HCT116 (cell line): ENCODE measurements around the gene CBLB. TPM values are rescaled to one million over a fixed set of nuclear protein-coding genes. Genes with fewer than 3 reads are reported as not detected.

Source experiments
- ATAC-seq: fragments of 200-7000 bp; cut with Tn5 transposase; 2 replicates; pipeline ENCODE4 v1.9.1; 2020; ENCODE audit warnings: mild to moderate bottlenecking, moderate library complexity
- BruUV-seq: library from RNA; stranded (reverse); fragments of 400-500 nt; replicated peaks from 2 replicates; lab custom pipeline; 2021; lab: Mats Ljungman, UMichigan
- CTCF ChIA-PET: fragments of 300-600 bp; sonication (Branson Sonifier 250); formaldehyde crosslinking; loops from one replicate; lab custom pipeline; 2021; ENCODE audit warnings: antibody characterized with exemption; lab: Charles Lee
- POLR2A ChIA-PET: fragments of 300-600, 350-600 bp; sonication (Branson Sonifier 250); formaldehyde crosslinking; loops from one replicate; lab custom pipeline; 2021; ENCODE audit warnings: antibody characterized with exemption; lab: Charles Lee
- RAD21 ChIA-PET, 2 experiments: fragments of 300-600 bp; sonication (Branson Sonifier 250); formaldehyde crosslinking; loops; one replicate each; lab custom pipeline; 2023; ENCODE audit warnings: low total read pairs in 2 of 2; ENCODE audit not compliant: uncharacterized antibody in 2 of 2, unreplicated experiment in 2 of 2, low non-redundant PET in 1 of 2; lab: Charles Lee
- DNase-seq: peaks from one replicate; pipeline ENCODE4 v3.0.0-alpha.2; 2010; ENCODE audit warnings: low read depth, low spot score
- H2AFZ ChIP-seq: fragments of 200-600 bp; shearing (Covaris generic), sonication (generic); 2 replicates; pipeline ENCODE4 v1.6.1; 2017; ENCODE audit warnings: low read depth, mixed run types, mixed read lengths, antibody characterized with exemption, low read length; ENCODE audit not compliant: poor library complexity, severe bottlenecking
- H3K27ac ChIP-seq: 2 replicates; pipeline ENCODE4 v1.5.1; 2012; ENCODE audit warnings: low read depth, low read length
- H3K27me3 ChIP-seq: fragments of 200-600 bp; sonication (generic); 2 replicates; pipeline ENCODE4 v1.6.1; 2016; ENCODE audit warnings: mixed run types, low read length, mixed read lengths; ENCODE audit not compliant: insufficient read depth
- H3K36me3 ChIP-seq, 2 experiments: fragments of 200-500 bp in 1 of 2; fragments of 200-600 bp in 1 of 2; sonication (Bioruptor generic) in 1 of 2; sonication (generic) in 1 of 2; 2 replicates each; pipeline versions ENCODE4 v1.5.1 to v1.6.1; 2014 to 2016; ENCODE audit warnings: low read length in 2 of 2, inconsistent platforms in 1 of 2, mixed read lengths in 1 of 2, mixed run types in 1 of 2; ENCODE audit not compliant: insufficient read depth in 2 of 2, control insufficient read depth in 1 of 2
- H3K4me1 ChIP-seq, 2 experiments: fragments of 200-600 bp in 1 of 2; sonication (generic) in 1 of 2; 2 replicates each; pipeline versions ENCODE4 v1.5.1 to v1.6.1; 2012 to 2017; ENCODE audit warnings: low read length in 2 of 2, inconsistent platforms in 1 of 2, mild to moderate bottlenecking in 1 of 2, mixed read lengths in 1 of 2, mixed run types in 1 of 2, moderate library complexity in 1 of 2; ENCODE audit not compliant: insufficient read depth in 2 of 2, control insufficient read depth in 1 of 2
- H3K4me2 ChIP-seq: fragments of 200-600 bp; sonication (generic); 2 replicates; pipeline ENCODE4 v1.6.1; 2017; ENCODE audit warnings: mixed run types, low read length, mixed read lengths
- H3K4me3 ChIP-seq, 2 experiments: fragments of 200-600 bp in 1 of 2; sonication (generic) in 1 of 2; replicated peaks in 1 of 2; 2 replicates each; pipeline ENCODE4 v1.5.1; 2011 to 2016; ENCODE audit warnings: low read length in 2 of 2, control low read depth in 1 of 2, low read depth in 1 of 2, mild to moderate bottlenecking in 1 of 2, mixed read lengths in 1 of 2, mixed run types in 1 of 2
- H3K79me2 ChIP-seq: fragments of 200-600 bp; sonication (generic); 2 replicates; pipeline ENCODE4 v1.6.1; 2017; ENCODE audit warnings: mild to moderate bottlenecking, mixed run types, low read length, moderate library complexity, mixed read lengths; ENCODE audit not compliant: insufficient read depth
- H3K9ac ChIP-seq: fragments of 200-600 bp; sonication (generic); 2 replicates; pipeline ENCODE4 v1.6.1; 2016; ENCODE audit warnings: low read length, mixed read lengths
- H3K9me2 ChIP-seq: fragments of 200-600 bp; sonication (generic), shearing (Covaris generic); 2 replicates; pipeline ENCODE4 v1.6.1; 2017; ENCODE audit warnings: mixed run types, mild to moderate bottlenecking, moderate library complexity; ENCODE audit not compliant: insufficient read depth
- H3K9me3 ChIP-seq, 2 experiments: fragments of 200-500 bp in 1 of 2; fragments of 200-600 bp in 1 of 2; sonication (Bioruptor generic) in 1 of 2; sonication (generic) in 1 of 2; 2 replicates each; pipeline ENCODE4 v1.6.1; 2014 to 2017; ENCODE audit warnings: low read length in 2 of 2, mixed read lengths in 2 of 2, inconsistent platforms in 1 of 2, low read depth in 1 of 2, mild to moderate bottlenecking in 1 of 2, mixed run types in 1 of 2, moderate library complexity in 1 of 2; ENCODE audit not compliant: control insufficient read depth in 1 of 2, insufficient read depth in 1 of 2
- H4K20me1 ChIP-seq: fragments of 200-600 bp; sonication (generic), shearing (Covaris generic); 2 replicates; pipeline ENCODE4 v1.6.1; 2017; ENCODE audit warnings: mixed run types, mild to moderate bottlenecking, moderate library complexity; ENCODE audit not compliant: insufficient read depth
- ATF3 ChIP-seq: IDR thresholded peaks from 2 replicates; pipeline ENCODE4 v1.6.1; 2012
- CBX3 ChIP-seq: IDR thresholded peaks from 2 replicates; pipeline ENCODE4 v1.6.1; 2012; ENCODE audit warnings: low read depth
- CEBPB ChIP-seq: IDR thresholded peaks from 2 replicates; pipeline ENCODE4 v1.6.1; 2012; ENCODE audit warnings: low read depth
- CTCF ChIP-seq, 3 experiments: fragments of 200-600 bp in 1 of 3; sonication (generic) in 1 of 3; IDR thresholded peaks in 2 of 3; conservative IDR thresholded peaks in 1 of 3; 2 replicates each; pipeline ENCODE4 v1.5.1; 2012 to 2017; ENCODE audit warnings: low read depth in 2 of 3, low read length in 2 of 3, antibody characterized with exemption in 1 of 3, borderline replicate concordance in 1 of 3, control low read depth in 1 of 3, mild to moderate bottlenecking in 1 of 3, mixed read lengths in 1 of 3, mixed run types in 1 of 3, moderate library complexity in 1 of 3; ENCODE audit not compliant: insufficient read depth in 1 of 3
- FOSL1 ChIP-seq: IDR thresholded peaks from 2 replicates; pipeline ENCODE4 v1.6.1; 2012; ENCODE audit warnings: low read depth
- POLR2A ChIP-seq: IDR thresholded peaks from 2 replicates; pipeline ENCODE4 v1.7.0; 2011; ENCODE audit warnings: borderline replicate concordance; ENCODE audit not compliant: insufficient read depth, insufficient read length; ENCODE audit errors: extremely low read depth
- RAD21 ChIP-seq: IDR thresholded peaks from 2 replicates; pipeline ENCODE4 v1.6.1; 2012; ENCODE audit warnings: low read depth, mild to moderate bottlenecking
- SIN3A ChIP-seq: IDR thresholded peaks from 2 replicates; pipeline ENCODE4 v1.6.1; 2012; ENCODE audit warnings: low read depth
- SP1 ChIP-seq: IDR thresholded peaks from 2 replicates; pipeline ENCODE4 v1.6.1; 2012; ENCODE audit warnings: low read depth
- SRF ChIP-seq: IDR thresholded peaks from 2 replicates; pipeline ENCODE4 v1.6.1; 2012; ENCODE audit warnings: low read depth
- TCF7L2 ChIP-seq: IDR thresholded peaks from 2 replicates; pipeline ENCODE4 v1.7.0; 2011; ENCODE audit warnings: borderline replicate concordance, inconsistent platforms; ENCODE audit not compliant: insufficient read depth, insufficient read length; ENCODE audit errors: extremely low read depth
- YY1 ChIP-seq: IDR thresholded peaks from 2 replicates; pipeline ENCODE4 v1.6.1; 2011; ENCODE audit warnings: low read length, low read depth, moderate library complexity, mild to moderate bottlenecking; ENCODE audit not compliant: insufficient replicate concordance; ENCODE audit errors: extremely low read depth
- ZFX ChIP-seq: fragments of 450-650 bp; IDR thresholded peaks from 2 replicates; pipeline ENCODE4 v1.6.1; 2017
- intact Hi-C: fragments of 100-400 bp; cut with micrococcal nuclease; formaldehyde crosslinking; loops from 2 replicates; pipeline ENCODE4 v1.10.0; 2022
- total RNA-seq: library from RNA; stranded (reverse); gene quantifications from one replicate; pipeline ENCODE4 v1.2.1, GENCODE V29; 2021; ENCODE audit not compliant: unreplicated experiment

CBLB gene
- total RNA-seq, 1 experiment from 2014 or later, result 10.4 TPM

- Histone ChIP-seq H3K4me2 (no peak overlapping the region), H3K79me2 (no peaks in the 10 kb centered on the region), H3K4me1 (peaks cover under 1 to 11% of the 10 kb centered on the region in 2 experiments), H3K9me2 (no peaks in the 10 kb centered on the region), H3K4me3 (no peak overlapping the region), H2AFZ (no peak overlapping the region), H3K27ac (no peak overlapping the region), H4K20me1 (no peaks in the 10 kb centered on the region), H3K9me3 (no peaks in the 10 kb centered on the region), H3K9ac (no peak overlapping the region), H3K27me3 (no peaks in the 10 kb centered on the region), H3K36me3 (no peaks in the 10 kb centered on the region)
- no peak for DNase-seq
- intact Hi-C loops, result no loop called here
- ChIA-PET POLR2A (no interaction called here), CTCF (no interaction called here), RAD21 (no interaction called here)
- BruUV-seq, result no TSS peak
- TF ChIP-seq CEBPB, result no peak
- TF ChIP-seq TCF7L2, result no peak
- no peak for TF ChIP-seq RAD21
- no peak for TF ChIP-seq ATF3
- ATAC-seq, result no peak
Measured at GRCh38 chr3:105811518-105812193, 57.2 kb downstream of the CBLB start.

- no peaks in the 10 kb centered on the region for H3K9me3 ChIP-seq
- no peak overlapping the region for H3K4me2 ChIP-seq
- intact Hi-C loops, result no loop called here
- no peaks in the 10 kb centered on the region for H3K9me2 ChIP-seq
- H2AFZ ChIP-seq, result no peak overlapping the region
- H3K79me2 ChIP-seq, result no peaks in the 10 kb centered on the region
- DNase-seq (no peak), ATAC-seq (no peak)
- H3K4me3 ChIP-seq, result no peak overlapping the region
- POLR2A ChIA-PET, result no interaction called here
- CTCF ChIA-PET, result no interaction called here
- RAD21 ChIA-PET, result no interaction called here
- peaks cover 10 to 20% of the 10 kb centered on the region in 2 experiments for H3K4me1 ChIP-seq
- H3K27ac ChIP-seq, result no peak overlapping the region
- no peaks in the 10 kb centered on the region for H3K27me3 ChIP-seq
- BruUV-seq, result no TSS peak
- no peak overlapping the region for H3K9ac ChIP-seq
- H4K20me1 ChIP-seq, result no peaks in the 10 kb centered on the region
- H3K36me3 ChIP-seq, result no peaks in the 10 kb centered on the region
- TF ChIP-seq CBX3, result no peak
- TF ChIP-seq YY1, result no peak
- TF ChIP-seq SIN3A, result no peak
- no peak for TF ChIP-seq SP1
- TF ChIP-seq SRF, result no peak
- TF ChIP-seq ZFX, result no peak
- no peak for TF ChIP-seq POLR2A
- TF ChIP-seq FOSL1, result no peak
- TF ChIP-seq CTCF (IDR thresholded peaks at IDR 0.05 in 2 of 3, conservative IDR thresholded peaks at IDR 0.05 in 1 of 3; ENCODE audit: borderline replicate concordance in 1 of 3, insufficient read depth in 1 of 3, low read depth in 2 of 3, low read length in 2 of 3), result no peak
Measured at GRCh38 chr3:105809208-105809888, 59.5 kb downstream of the CBLB start.
